Limb (tissue), 2 donors: ENCODE results near the gene WNT7B.

Experiments used
- DNase-seq, 2 donors: peaks; one replicate each; pipeline ENCODE4 v3.0.0-alpha.2; 2016; ENCODE audit errors: extremely low spot score in 2 of 2

The WNT7B gene

GRCh38 chr22:45972091-45972888, 4.7 kb downstream of the WNT7B start:
- DNase-seq: no peak

- no peak for DNase-seq
Measured at GRCh38 chr22:45971408-45972028, 5.4 kb downstream of the WNT7B start.

GRCh38 chr22:45970705-45971407, 6.1 kb downstream of the WNT7B start:
- peak in 1 of 2 donors; percentile 54 for DNase-seq

DNA sequence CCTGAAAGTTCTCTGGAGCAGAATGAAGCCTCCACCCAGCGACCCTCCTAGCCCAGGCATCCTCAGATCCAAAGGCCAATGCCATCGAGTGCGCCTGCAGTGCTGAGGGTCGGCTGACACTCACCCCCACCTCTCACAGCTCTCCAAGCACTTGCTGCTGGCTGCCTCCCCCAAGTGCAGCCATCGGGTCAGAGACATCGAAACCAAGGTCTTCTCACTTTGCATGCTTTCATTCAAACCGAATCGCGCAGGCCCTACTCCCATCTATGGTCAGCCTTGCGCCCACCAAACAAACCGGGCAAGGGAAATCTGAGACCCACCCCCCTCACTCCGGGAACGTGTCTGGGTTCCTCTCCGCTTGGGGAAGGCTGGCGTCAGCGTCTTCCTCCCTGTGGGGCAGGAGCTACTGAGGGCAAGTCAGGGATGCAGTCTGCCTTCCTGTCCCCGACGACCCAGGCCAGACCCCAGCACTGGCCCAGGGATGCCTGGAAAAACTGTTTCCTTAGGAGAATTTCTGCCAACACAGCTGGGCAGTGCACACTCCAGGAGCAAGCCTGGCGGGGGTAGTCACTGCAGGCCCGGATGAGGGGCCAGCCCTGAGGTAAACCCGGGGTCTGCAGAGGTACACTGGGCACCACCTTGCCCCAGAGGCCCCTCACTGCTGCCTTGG, 7.0 kb downstream of the WNT7B start:
- DNase-seq: no peak

- DNase-seq: no peak
Measured at GRCh38 chr22:45969414-45969799, 7.6 kb downstream of the WNT7B start.

- no peak for DNase-seq
Measured at GRCh38 chr22:45968751-45969413, 8.1 kb downstream of the WNT7B start.

DNA sequence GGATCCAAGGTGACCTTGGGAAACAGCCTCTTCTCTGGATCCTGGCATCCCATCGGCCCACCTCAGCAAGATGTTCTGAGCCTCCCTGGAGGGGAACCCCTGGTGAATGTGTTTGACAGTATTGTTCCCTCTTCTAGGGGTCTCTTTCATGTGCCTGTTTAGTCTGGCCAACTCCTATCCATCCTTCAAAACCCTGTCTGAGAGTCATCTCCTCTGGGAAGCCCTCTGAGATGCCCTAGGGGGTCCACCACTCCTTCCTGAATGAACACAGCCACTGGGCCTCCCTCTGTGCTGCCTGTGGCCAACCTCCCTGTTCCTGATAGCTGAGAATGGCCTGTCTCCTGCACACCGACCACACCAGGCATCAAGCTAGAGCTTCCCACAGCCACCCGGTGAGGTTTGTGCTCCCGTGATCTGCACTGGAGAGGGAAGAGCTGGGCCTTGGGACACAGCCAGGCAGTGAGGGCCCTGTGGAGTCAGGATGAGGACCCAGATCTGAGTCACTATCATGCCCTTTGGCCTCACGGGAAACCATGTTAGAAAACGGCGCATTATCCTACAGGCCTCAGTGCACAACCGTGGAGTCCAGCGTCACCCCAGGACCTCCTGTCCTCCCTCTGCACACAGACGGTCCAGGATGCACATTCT, 8.8 kb downstream of the WNT7B start:
- no peak for DNase-seq

GRCh38 chr22:45966895-45967365, 10.0 kb downstream of the WNT7B start:
- no peak for DNase-seq

DNA sequence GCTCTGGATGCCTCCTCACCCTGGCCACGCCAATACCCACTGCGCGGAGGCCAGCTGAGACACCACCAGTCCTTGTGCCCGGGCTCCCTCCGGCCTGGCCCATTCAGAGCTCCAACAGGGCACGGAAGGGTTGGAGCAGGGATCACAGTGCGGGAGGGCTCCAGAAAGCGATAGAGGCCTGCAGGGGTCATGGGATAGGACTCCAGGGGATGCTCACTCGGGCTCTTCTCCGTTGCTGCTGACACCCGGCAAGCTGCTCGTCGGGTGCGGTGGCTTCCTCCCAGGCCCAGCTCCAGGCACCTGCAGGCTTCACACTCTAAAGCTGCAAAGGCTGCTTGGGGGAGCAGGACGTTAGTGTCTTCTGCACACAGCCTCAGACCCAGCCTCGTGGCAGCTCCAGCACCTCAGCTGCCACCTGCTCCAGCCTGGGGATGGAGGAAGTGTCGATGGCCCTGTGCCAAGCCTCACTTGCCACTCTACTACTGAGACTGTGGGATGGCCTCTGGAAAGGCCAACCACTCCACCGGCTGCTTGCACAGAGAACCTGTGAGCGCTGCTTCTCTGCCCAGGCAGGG, 10.6 kb downstream of the WNT7B start:
- no peak for DNase-seq

GRCh38 chr22:45965563-45965962, 11.4 kb downstream of the WNT7B start:
- no peak for DNase-seq

- DNase-seq: no peak
Measured at GRCh38 chr22:45964926-45965527, 11.9 kb downstream of the WNT7B start.

GRCh38 chr22:45964372-45964771, 12.6 kb downstream of the WNT7B start:
- no peak for DNase-seq

GRCh38 chr22:45963821-45964220, 13.1 kb downstream of the WNT7B start:
- no peak for DNase-seq

DNA sequence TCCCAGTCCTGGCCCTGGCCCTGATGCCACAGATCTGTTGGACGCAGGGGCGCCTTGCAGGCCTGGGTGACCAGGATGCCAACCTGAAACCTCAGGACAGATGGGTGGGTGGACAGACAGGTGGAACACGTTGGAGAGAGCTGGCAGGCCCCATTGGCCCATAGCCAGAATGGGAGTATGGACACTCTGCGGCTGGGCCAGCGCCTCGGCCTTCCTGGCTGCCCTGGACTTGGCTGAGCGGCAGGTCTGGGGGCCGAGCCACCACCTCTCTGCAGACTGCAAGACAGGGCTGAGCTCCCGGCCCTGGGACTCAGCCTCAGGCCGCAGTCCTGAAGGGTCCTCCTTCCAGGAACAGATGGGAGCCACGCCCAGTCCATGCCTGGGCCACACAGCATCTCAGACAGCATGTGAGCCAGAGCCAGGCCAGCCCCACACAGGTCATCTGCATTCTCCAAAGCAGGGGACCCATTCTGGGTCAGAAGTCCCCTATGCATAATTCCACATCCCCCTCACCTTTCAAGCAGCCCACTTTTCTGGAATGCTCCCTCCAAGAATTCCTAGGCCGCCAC, 14.1 kb downstream of the WNT7B start:
- DNase-seq: no peak

GRCh38 chr22:45962434-45962718, 14.6 kb downstream of the WNT7B start:
- DNase-seq: no peak

- DNase-seq: no peak
Measured at GRCh38 chr22:45961679-45962433, 15.1 kb downstream of the WNT7B start.

- DNase-seq: no peak
Measured at GRCh38 chr22:45960477-45961386, 16.2 kb downstream of the WNT7B start.
